Measurements from ENCODE around the gene CATSPER4. TPM values are rescaled to one million over a fixed set of nuclear protein-coding genes. Genes with fewer than 3 reads are reported as not detected.

The CATSPER4 gene
- total RNA-seq, 1 experiment from 2014 or later: 0.35 TPM

DNA sequence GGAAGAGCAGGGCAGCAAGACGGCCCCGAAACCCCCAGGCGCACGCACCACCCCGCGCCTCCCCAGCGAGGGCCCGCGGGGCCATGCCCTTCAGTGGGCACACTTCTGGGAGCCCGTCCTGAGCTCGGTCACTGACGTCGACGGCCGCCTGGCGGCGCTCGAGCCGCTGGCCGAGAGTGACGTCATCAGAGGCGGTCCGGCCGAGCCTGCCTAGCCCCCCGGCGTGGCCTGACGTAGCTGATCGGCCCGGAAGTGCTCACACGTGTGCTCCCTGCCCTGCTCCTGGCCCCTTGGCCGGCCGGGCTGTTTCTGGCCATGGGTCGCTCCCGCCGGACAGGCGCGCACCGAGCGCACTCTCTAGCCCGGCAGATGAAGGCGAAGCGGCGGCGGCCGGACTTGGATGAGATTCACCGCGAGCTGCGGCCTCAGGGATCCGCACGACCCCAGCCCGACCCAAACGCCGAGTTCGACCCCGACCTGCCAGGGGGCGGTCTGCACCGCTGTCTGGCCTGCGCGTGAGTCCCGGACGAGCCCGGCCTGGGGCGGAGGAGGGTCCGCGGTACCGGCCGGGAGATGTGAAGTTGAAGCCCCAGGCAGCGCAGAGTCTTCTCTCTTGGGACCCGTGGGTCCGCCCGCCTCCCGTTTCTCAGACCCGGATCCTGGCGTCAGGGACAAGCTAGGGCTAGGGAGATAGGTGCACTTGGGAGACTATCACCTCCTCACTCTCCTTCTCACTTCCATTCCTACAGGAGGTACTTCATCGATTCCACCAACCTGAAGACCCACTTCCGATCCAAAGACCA is 20.5 kb upstream of the CATSPER4 start, which contains the start of gene ZNF593 (continued):
- TF ChIP-seq NFYB (CRISPR knock-in tag; conservative IDR thresholded peaks at IDR 0.05; ENCODE audit: low read depth) (no peak), USF1 (CRISPR knock-in tag; IDR thresholded peaks at IDR 0.05) (peak; percentile 72; the same call in 1 of the 2 replicates), ZNF263 (CRISPR knock-in tag; IDR thresholded peaks at IDR 0.05; ENCODE audit: low read depth) (peak; percentile 96), E2F4 (CRISPR knock-in tag; IDR thresholded peaks at IDR 0.05; ENCODE audit: borderline replicate concordance, low read depth) (no peak), ZNF232 (CRISPR knock-in tag; IDR thresholded peaks at IDR 0.05) (no peak), NR2C2 (CRISPR knock-in tag; IDR thresholded peaks at IDR 0.05) (peak; percentile 65; the same call in 1 of the 2 replicates), ELF4 (CRISPR knock-in tag; IDR thresholded peaks at IDR 0.05; ENCODE audit: low read depth) (no peak), KAT7 (CRISPR knock-in tag; IDR thresholded peaks at IDR 0.05; ENCODE audit: borderline replicate concordance) (peak; percentile 82; the same call in 1 of the 2 replicates), ZNF219 (CRISPR knock-in tag; IDR thresholded peaks at IDR 0.05; ENCODE audit: borderline replicate concordance) (no peak), SMAD4 (CRISPR knock-in tag; IDR thresholded peaks at IDR 0.05) (no peak), MAX (CRISPR knock-in tag; IDR thresholded peaks at IDR 0.05) (peak; percentile 97), CREB1 (CRISPR knock-in tag; IDR thresholded peaks at IDR 0.05) (peak; percentile 75; the same call in 1 of the 2 replicates), NFATC4 (CRISPR knock-in tag; IDR thresholded peaks at IDR 0.05) (no peak), RELA (CRISPR knock-in tag; IDR thresholded peaks at IDR 0.05; ENCODE audit: borderline replicate concordance) (peak; percentile 68; the same call in 1 of the 2 replicates), GRHL2 (CRISPR knock-in tag; IDR thresholded peaks at IDR 0.05; ENCODE audit: insufficient replicate concordance, severe bottlenecking) (no peak), CREM (CRISPR knock-in tag; IDR thresholded peaks at IDR 0.05) (peak; percentile 99), ZNF396 (CRISPR knock-in tag; IDR thresholded peaks at IDR 0.05; ENCODE audit: borderline replicate concordance) (no peak), FOXP1 (CRISPR knock-in tag; IDR thresholded peaks at IDR 0.05; ENCODE audit: borderline replicate concordance) (peak; percentile 90), JAZF1 (CRISPR knock-in tag; IDR thresholded peaks at IDR 0.05) (no peak), EMX1 (CRISPR knock-in tag; IDR thresholded peaks at IDR 0.05) (no peak), E2F1 (CRISPR knock-in tag; IDR thresholded peaks at IDR 0.05) (0 out of 2 replicates have a peak, but pooled peaks have one; percentile 60), ZNF121 (CRISPR knock-in tag; IDR thresholded peaks at IDR 0.05) (no peak), ZNF423 (CRISPR knock-in tag; IDR thresholded peaks at IDR 0.05) (peak; percentile 88)
- TF ChIP-seq, protein P1, sequence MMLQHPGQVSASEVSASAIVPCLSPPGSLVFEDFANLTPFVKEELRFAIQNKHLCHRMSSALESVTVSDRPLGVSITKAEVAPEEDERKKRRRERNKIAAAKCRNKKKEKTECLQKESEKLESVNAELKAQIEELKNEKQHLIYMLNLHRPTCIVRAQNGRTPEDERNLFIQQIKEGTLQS (CRISPR knock-in tag; conservative IDR thresholded peaks at IDR 0.05): 0 out of 2 replicates have a peak, but pooled peaks have one; percentile 62
- TF ChIP-seq, protein P2, sequence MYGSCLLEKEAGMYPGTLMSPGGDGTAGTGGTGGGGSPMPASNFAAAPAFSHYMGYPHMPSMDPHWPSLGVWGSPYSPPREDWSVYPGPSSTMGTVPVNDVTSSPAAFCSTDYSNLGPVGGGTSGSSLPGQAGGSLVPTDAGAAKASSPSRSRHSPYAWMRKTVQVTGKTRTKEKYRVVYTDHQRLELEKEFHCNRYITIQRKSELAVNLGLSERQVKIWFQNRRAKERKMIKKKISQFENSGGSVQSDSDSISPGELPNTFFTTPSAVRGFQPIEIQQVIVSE (CRISPR knock-in tag; IDR thresholded peaks at IDR 0.05; ENCODE audit: borderline replicate concordance): no peak
- TF ChIP-seq, protein P3, sequence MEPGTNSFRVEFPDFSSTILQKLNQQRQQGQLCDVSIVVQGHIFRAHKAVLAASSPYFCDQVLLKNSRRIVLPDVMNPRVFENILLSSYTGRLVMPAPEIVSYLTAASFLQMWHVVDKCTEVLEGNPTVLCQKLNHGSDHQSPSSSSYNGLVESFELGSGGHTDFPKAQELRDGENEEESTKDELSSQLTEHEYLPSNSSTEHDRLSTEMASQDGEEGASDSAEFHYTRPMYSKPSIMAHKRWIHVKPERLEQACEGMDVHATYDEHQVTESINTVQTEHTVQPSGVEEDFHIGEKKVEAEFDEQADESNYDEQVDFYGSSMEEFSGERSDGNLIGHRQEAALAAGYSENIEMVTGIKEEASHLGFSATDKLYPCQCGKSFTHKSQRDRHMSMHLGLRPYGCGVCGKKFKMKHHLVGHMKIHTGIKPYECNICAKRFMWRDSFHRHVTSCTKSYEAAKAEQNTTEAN (CRISPR knock-in tag; IDR thresholded peaks at IDR 0.05): peak; percentile 81; the same call in 1 of the 2 replicates
- TF ChIP-seq, protein P4, sequence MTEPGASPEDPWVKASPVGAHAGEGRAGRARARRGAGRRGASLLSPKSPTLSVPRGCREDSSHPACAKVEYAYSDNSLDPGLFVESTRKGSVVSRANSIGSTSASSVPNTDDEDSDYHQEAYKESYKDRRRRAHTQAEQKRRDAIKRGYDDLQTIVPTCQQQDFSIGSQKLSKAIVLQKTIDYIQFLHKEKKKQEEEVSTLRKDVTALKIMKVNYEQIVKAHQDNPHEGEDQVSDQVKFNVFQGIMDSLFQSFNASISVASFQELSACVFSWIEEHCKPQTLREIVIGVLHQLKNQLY (CRISPR knock-in tag; IDR thresholded peaks at IDR 0.05): 0 out of 2 replicates have a peak, but pooled peaks have one; percentile 77
- TF ChIP-seq, protein P5, sequence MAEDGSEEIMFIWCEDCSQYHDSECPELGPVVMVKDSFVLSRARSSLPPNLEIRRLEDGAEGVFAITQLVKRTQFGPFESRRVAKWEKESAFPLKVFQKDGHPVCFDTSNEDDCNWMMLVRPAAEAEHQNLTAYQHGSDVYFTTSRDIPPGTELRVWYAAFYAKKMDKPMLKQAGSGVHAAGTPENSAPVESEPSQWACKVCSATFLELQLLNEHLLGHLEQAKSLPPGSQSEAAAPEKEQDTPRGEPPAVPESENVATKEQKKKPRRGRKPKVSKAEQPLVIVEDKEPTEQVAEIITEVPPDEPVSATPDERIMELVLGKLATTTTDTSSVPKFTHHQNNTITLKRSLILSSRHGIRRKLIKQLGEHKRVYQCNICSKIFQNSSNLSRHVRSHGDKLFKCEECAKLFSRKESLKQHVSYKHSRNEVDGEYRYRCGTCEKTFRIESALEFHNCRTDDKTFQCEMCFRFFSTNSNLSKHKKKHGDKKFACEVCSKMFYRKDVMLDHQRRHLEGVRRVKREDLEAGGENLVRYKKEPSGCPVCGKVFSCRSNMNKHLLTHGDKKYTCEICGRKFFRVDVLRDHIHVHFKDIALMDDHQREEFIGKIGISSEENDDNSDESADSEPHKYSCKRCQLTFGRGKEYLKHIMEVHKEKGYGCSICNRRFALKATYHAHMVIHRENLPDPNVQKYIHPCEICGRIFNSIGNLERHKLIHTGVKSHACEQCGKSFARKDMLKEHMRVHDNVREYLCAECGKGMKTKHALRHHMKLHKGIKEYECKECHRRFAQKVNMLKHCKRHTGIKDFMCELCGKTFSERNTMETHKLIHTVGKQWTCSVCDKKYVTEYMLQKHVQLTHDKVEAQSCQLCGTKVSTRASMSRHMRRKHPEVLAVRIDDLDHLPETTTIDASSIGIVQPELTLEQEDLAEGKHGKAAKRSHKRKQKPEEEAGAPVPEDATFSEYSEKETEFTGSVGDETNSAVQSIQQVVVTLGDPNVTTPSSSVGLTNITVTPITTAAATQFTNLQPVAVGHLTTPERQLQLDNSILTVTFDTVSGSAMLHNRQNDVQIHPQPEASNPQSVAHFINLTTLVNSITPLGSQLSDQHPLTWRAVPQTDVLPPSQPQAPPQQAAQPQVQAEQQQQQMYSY (CRISPR knock-in tag; IDR thresholded peaks at IDR 0.05): no peak
